NCI-H2029 (cell line): ENCODE results near the gene POP5.
"Not testable (repeated sequence)": the region's sequence is repeated elsewhere in the genome, so short reads cannot be mapped to it uniquely, and the experiment has no call there.

Experiments
- DNase-seq: peaks from one replicate; lab custom pipeline; 2025; lab: John Stamatoyannopoulos, UW

POP5 gene, protein sequence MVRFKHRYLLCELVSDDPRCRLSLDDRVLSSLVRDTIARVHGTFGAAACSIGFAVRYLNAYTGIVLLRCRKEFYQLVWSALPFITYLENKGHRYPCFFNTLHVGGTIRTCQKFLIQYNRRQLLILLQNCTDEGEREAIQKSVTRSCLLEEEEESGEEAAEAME

DNA sequence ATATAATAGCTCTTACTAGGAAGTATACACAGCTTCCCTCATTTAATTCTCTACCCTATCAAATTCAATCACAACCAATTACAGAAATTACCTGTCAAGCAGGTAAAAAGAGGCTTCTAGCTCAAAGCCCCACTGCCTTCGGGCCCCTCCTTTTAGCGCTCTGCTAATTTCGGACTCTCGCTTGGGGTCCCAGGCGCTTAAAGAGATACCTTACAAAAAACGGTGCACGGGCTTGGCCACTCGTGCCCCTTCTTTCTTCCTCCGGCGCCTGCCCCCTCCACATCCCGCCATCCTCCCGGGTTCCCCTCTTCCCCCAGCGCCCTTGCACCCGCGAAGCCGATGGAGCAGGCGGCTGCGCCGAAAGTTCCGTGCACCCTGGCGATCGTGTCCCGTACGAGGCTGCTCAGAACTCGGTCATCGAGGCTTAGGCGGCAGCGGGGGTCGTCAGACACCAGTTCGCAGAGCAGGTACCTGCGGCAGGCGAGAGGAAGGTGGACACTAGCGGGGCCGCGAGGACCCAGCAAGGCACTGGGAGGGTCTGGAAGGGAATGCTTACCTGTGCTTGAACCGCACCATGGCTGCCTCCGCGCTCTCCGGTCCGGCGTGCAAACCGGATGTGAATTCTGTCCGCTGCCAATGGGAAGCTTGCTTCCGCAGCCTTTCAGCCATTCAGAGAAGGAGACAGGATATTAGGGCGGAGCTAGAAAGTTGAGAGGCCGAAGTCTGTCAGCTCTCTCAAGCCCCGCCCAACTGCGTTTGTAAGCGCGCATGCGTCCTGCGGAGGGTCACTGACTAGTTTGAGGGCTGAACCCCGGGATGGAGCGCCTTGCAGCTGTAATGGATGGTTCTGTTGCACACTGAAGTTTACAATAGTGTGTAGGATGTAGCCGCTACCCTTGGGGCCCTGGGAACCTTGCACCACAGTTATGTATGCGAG lies at the start of gene POP5:
TSS of gene POP5 (minus strand) at position 616 of the 937 bp plus-strand sequence. CDS start at position 576, 40 bp downstream.
- peak; percentile 99 for DNase-seq

DNA sequence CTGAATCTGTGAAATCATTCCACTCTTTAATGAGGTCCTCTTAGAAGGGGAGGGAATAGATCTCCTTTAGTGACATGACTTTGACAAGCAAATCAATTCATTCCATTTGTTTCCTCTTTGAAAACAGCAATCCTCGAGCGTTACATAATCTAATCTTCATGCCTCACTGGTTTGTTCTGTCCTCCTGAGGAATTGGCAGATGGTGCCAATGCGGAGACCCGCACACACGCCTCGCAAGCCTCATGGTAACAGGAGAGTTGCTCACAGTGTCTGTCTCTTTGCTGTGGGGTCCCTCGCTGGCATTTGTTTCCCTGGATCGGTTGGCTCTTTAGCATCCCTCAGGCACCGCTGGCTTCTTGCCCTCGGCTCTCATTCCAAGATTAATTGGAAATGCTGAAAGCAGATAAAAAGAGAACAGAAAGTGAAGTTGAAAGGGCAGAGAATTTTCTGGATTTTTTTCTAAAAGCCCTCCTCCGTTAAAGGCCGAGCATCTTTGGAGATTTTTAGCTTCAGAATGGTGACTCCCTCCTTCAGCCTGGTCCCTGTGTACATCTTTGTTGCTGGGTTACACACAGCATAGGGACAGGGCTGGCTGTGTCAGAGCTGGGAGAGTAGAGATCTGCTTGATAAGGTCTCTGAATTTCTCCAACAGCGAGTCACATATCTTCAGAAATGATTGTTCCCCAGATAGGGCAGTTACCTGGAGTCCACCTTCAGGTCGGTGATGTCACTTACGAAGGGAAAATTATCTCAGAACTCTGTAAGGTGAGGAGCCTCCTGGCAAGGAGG lies 49.1 kb upstream of the POP5 start:
- no peak for DNase-seq

DNA sequence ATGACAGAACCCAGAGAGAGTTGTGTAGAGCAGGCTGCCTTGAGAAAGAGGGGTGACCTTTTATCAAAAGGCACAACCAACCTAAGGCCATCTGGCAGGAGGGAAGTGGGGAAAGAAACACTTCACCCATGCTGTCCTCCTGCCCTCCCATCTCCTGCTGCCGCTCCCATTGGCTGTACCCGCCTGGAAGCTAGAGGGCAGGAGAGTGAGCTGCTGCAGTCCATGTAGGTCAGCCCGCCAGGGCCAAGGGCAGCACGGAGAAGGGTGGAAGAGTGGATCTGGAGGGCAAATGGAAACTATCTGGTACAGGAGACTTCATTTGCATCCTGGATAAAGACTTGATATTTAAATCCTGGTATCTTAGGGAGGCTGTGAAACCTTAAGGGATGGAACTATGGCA lies 47.7 kb upstream of the POP5 start:
- no peak for DNase-seq

DNA sequence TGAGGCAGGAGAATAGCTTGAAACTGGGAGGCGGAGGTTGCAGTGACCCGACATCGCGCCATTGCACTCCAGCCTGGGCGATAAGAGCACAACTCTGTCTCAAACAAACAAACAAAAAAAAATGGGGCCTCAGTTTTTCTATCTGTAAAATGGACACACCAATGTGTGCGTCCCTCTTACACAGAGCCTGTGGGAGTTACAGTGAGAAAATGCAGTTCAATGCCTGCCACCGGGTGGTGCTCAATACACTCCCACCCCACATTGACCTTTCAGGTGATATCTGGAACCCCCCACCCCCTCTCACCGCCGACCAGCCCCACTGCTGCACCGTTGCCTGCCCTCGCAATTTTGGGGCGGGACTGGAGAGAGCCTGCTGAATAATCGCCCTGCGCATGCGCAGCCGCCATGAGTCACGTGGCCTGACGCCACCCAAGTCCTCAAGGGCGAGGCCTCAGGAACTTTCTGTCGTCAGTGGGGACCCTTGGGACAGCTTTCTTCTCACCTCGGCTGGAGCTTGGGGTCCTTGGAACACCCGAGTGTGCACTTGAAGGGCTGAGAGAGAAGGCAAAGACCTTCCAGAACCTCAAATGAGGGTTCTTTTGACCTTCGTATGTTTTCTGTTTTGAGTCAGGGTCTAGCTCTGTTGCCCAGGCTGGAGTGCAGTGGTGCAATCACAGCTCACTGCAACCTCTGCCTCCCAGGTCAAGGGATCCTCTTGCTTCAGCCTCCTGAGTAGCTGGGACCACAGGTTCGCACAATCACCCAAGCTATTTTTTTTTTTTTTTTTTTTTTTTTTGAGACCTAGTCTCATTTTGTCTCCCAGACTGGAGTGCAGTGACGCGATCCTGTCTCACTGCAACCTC lies 44.6 kb upstream of the POP5 start:
- no peak for DNase-seq

DNA sequence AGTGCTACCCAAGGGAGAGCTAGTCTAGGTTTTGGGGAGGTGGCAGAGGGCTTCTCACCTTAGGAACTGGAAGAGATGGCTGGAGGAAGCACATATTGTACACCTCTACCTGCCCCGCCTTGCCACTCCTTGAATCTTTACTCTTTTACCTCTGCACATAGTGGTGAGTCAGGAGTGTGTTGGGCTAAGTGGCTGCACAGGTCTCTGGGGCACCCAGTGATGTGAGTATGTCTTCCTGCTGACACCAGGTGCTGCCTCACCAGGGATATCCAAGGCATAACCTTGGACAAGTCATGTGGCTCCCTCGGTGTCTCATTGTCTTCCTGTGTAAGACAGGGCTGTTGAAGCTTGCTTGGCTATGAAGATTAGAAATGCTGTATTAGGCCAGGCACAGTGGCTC lies 39.4 kb upstream of the POP5 start:
- no peak for DNase-seq

DNA sequence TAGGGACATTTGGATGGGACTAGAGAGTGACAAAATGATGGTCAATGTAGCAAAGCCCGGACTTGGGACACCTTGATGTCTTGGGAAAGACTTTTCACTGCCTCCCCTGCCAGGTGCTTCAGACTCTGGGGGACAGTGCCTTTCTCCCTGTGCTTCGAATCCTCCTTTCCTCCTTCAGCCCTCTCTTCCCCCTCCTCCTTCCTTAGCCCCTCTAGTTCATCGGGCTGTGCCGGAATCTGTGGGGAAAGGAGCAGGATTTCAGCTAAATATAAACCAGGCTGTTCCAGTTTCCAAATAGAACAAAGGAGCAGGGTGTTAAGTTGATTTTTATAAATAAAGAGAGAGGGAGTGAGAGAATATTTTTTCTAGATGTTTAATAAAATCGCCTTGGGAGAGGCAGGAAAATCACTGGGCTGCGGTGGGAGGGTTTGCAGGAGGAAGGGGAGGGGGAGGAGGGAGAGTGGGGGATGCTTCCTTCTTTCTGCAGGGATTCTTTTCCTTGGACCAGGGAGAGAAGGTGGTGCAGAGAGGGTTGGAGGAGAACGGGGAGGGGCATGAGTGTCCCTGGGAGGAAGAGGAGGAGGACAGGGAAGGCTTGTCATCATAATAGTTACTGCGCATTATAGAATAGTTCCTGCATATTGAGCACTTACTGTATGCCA lies 37.9 kb upstream of the POP5 start:
- DNase-seq = no peak

DNA sequence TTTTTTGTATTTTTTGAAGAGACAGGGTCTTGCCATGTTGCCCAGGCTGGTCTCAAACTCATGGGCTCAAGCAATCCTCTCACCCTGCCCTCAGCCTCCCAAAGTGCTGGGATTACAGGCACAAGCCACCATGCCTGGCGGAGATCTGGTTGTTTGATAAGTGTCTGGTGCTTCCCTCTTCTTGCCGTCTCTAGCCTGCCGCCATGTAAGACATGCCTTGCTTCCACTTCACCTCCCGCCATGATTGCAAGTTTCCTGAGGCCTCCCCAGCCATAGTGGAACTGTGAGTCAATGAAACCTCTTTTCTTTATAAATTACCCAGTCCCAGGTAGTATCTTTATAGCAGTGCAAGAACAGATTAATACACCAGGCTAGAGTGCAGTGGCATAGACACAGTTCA lies 36.6 kb upstream of the POP5 start:
- DNase-seq = not testable (repeated sequence)

DNA sequence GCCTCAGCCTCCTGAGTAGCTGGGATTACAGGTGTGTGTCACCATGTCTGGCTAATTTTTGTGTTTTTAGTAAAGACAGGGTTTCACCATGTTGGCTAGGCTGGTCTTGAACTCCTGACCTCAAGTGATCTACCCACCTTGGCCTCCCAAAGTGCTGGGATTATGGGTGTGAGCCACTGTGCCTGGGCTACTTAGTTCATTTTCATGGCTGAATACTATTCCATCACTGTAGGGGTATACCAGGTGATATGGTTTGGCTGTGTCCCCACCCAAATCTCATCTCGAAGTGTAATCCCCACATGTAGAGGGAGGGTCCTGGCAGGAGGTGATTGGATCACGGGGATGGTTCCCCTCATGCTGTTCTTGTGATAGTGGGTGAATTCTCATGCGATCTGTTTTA lies 36.0 kb upstream of the POP5 start:
- DNase-seq = not testable (repeated sequence)

DNA sequence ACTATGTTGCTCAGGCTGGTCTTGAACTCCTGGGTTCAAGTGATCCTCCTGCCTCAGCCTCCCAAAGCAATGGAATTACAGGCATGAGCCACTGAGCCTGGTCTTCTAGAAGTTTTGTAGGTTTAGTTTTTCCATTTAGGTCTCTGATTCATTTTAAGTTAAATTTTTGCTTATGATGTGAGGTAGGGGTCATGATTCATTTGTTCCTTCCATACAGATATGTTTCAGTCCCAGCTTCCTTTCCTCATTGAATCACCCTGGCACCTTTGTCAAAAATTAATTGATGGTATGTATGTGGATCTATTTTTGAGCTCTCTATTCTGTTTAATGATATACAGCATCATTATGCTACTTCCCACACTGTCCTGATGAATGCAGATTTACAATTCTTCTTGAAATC lies 33.6 kb upstream of the POP5 start:
- no peak for DNase-seq

DNA sequence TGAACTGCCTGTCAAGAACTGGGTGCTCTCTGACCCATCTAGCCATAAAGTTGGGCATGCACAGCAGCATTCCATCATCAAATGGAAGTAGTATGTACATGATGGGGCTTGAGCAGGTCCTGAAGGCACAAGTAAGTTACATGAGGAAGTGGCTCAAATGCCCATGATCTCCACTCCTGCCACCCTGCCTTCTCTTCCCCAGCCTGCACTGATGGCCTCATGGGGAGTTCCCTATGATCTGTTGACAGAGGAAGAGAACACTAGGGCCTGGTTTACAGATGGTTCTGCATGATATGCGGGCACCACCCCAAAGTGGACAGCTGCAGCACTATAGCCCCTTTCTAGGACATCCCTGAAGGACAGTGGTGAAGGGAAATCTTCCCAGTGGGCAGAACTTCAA lies 30.3 kb upstream of the POP5 start:
- DNase-seq = not testable (repeated sequence)

DNA sequence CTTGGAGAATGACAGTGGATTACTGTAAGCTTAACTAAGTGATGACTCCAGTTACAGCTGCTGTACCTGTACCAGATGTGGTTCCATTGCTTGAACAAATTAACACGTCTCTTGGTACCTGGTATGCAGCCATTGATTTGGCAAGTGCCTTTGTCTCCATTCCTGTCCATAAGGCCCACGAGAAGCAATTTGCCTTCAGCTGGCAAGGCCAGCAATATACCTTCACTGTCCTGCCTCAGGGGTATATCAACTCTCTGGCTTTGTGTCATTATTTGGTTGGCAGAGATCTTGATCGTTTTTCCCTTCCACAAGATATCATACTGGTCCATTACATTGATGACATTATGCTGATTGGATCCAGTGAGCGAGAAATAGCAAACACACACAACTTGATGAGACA lies 29.4 kb upstream of the POP5 start:
- no peak for DNase-seq

DNA sequence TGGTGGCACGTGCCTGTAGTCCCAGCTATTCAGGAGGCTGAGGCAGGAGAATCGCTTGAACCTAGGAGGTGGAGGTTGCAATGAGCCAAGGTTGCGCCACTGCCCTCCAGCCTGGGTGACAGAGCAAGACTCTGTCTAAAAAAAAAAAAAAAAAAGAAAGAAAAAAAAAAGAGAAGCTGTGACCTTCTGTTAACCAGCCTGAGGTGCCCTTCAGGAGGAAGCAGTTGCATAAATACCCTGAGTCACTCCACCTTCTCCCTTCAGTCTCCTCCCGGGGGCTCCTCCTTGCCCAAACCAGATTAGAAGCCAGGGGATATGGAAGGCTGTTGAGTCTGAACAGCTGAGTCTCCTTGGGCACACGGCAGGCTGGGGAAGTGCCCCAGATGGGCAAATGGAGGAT lies 21.2 kb upstream of the POP5 start:
- not testable (repeated sequence) for DNase-seq

DNA sequence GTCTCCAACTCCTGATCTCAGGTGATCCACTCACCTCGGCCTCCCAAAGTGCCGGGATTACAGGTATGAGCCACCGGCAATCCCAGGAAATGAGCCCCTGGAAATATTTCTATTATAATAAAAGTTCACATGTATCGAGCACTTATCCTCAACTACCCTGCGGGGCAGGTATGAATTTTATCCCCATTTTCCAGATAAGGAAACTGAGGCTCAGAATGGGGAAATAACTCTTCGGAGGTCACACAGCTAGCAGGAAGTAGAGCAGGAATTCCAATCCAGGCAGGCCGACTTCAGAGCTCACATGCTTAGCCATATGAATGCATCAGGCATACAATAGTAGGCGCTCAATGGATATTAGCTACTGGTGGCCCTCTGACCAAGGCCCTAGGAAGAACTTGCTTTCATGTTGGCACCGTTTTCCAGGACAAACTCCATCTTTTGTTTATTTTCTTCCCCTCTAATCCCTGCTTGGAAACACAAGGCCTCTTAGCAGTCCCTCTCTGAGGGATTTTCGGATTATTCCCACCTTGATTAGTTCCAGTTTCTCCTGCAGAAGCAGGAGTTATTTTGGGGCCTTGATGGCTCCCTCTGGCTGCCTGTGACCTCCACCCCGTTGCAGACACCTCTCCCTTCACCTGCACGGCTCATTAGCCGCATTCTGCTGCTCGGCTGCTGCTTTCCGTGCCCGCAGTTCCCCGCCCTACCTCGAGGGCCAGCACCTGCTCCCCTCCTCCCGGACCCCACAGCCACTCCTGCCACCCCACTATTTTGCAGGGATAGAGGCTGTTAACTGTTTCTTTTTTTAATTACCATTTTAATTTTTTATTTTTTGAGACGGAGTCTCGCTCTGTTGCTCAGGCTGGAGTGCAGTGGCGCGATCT lies 18.7 kb upstream of the POP5 start:
- DNase-seq = no peak

DNA sequence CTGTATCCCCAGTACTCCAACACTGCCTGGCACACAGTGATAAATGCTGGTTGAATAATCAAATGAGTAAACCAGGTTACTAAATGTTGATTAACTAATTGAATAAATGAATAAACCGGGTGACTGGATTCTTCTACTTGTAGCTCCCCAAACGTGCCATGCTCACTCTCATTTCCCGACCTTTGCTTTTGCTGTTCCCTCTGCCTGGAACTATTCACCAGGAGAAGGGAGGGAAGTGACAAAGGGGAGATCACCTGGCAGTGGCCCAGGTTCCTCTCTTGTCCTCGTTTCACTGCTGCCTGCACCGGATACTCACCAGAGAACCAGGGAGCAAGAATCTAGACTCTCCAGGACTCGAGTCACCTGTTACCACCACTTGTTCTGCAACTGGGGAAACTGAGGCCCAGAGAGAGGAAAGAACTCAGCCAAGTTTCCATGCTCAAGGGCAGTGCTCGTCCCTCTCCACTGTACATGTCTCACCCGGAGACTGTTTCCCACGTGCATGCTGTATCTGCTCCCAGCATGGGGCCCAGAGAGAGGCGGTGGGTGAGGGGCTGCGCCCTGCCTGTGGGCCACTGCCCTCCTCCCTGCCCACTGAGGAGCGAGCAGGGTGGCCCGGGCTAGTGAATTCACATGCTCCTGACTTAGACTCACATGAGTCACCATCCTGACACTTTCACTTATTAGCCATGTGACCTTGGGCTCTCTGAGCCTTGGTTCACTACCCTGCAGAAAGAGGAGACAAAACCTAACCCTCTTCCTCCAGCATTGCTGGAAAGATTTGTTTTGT lies 17.7 kb upstream of the POP5 start:
- DNase-seq = no peak

DNA sequence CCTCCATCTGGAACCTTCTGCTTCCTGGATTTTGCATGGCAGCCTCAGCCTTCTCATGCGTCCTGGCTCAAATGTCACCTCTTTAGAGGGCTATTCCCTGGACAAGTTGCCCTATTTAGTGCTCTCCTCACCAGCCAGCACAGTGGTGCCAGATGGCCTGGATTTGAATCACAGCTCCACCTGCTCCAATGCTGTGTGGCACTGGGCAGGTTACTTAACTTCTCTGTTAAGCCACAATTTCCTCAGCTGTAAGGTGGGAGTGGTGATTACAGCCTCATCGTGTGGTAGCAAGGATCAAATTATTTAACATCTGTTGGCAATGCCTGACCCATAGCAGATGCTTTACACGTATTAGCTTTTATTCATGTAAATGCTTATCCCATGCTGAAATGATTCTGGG lies 16.7 kb upstream of the POP5 start:
- DNase-seq = no peak

DNA sequence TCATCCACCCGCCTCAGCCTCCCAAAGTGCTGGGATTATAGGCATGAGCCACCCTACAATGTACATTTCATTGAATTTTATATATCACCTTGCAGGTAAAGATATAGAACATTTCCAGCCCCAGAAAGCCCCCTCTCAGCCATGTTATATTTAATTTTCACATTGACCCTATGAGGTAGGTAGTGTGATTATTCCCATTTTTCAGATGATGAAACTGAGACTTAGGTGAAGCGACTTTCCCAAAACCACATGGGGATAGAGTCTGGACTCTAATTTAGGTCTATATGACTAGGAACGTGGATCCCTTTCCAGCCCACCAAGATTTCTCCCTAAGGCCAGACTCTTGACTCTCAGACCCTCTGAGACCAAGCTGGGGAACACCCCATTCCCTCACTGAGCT lies 15.7 kb upstream of the POP5 start:
- no peak for DNase-seq

DNA sequence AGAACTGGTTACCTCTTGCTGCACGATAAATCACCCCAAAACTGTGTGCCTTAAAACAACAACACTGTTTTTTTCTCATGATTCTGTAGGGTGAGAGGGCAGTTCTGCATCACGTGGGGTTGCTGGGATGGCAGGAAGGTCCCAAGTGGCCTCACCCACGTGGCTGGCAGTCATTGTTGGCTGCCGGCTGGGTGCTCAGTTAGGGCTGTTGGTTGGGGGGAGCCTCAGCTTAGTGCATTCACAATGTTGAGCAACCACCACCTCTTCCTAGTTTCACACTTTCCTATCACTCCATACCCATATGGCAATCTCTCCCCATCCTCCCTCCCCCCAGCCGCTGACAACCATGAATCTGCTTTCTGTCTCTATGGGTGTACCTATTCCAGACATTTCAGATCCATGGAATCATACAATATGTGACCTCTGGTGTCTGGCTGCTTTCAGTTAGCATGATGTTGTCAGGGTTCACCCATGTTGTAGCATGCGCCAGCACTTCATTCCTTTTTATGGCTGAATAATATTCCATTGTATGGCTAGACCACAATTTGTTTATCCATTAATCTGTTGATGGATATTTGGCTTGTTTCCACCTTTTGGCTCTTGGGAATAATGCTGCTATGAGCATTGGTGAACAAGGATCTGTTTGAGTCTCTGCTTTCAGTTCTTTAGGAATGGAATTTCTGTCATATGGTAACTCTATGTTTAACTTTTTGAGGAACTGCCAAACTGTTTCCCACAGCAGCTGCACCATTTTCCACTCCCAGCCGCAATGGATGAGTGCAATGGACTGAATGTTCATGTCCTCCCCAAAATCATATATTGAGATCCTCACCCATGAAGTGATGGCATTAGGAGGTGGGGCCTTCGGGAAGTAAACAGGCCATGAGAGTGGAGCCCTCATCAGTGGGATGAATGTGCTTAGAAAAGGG lies 11.2 kb upstream of the POP5 start:
- no peak for DNase-seq

DNA sequence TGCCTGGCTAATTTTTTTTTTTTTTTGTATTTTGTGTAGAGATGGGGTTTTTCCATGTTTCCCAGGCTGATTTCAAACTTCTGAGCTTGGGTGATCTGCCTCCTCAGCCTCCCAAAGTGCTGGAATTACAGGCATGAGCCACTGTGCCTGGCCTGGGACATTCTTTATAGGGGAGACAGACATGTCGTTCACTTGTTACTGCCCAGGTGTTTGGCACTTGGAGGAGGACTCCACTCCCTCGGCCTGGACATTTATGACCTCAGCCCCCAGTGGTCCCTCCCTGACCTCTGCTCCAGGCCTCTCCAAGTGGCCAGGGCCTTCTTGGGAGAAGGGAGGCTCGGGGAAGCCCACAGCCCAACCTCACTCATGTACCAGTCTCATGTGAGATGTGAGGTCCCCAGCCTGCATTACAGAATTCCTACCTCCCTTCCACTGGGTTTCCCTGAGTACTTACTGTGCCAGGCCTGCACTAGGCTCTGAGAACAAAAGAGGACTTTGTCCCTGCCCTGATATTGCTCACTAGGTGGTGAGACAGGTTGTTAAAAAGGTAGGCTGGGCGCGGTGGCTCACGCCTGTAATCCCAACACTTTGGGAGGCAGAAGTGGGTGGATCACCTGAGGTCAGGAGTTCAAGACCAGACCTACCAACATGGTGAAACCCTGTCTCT lies 9.7 kb upstream of the POP5 start:
- DNase-seq = no peak
